AG09309 (cell line): Measurements from ENCODE around the gene LDLRAD3.

ENCODE experiments used
- DNase-seq: peaks from one replicate; pipeline ENCODE4 v3.0.0-alpha.2; 2010; ENCODE audit warnings: low read depth
- H3K4me3 ChIP-seq: 2 replicates; pipeline ENCODE4 v1.5.1; 2011; ENCODE audit warnings: mild to moderate bottlenecking, low read depth, low read length, moderate library complexity; ENCODE audit not compliant: control insufficient read depth
- CTCF ChIP-seq: IDR thresholded peaks from 2 replicates; pipeline ENCODE4 v1.5.1; 2011; ENCODE audit warnings: mild to moderate bottlenecking, low read depth, low read length, inconsistent platforms; ENCODE audit not compliant: insufficient read depth, control insufficient read depth; ENCODE audit errors: missing control alignments

The LDLRAD3 gene

GRCh38 chr11:36254713-36255112 is 310.9 kb downstream of the LDLRAD3 start:
- DNase-seq = no peak
- H3K4me3 ChIP-seq = no peak overlapping the region
- no peak for TF ChIP-seq CTCF

GRCh38 chr11:36257351-36257750 is 313.5 kb downstream of the LDLRAD3 start:
- TF ChIP-seq CTCF = no peak
- DNase-seq = no peak
- H3K4me3 ChIP-seq = no peak overlapping the region

GRCh38 chr11:36258730-36259360 is 315.0 kb downstream of the LDLRAD3 start:
- peak; percentile 85 for TF ChIP-seq CTCF
- DNase-seq = peak; percentile 39
- H3K4me3 ChIP-seq = no peak overlapping the region

- TF ChIP-seq CTCF = no peak
- DNase-seq = no peak
- H3K4me3 ChIP-seq = no peak overlapping the region
These were observed 317.2 kb downstream of the LDLRAD3 start for GRCh38 chr11:36261094-36261493.

- TF ChIP-seq CTCF = no peak
- H3K4me3 ChIP-seq = no peak overlapping the region
- no peak for DNase-seq
These were observed 320.4 kb downstream of the LDLRAD3 start for GRCh38 chr11:36264011-36264972.

- DNase-seq = no peak
- no peak for TF ChIP-seq CTCF
These were observed 321.1 kb downstream of the LDLRAD3 start for GRCh38 chr11:36264973-36265344.

More at GRCh38 chr11:36264973-36265344, 321.1 kb downstream of the LDLRAD3 start:
- no peak overlapping the region for H3K4me3 ChIP-seq
